Measurements from ENCODE around the gene TSHZ1.

GRCh38 chr18:75290737-75291358, 80.3 kb downstream of the TSHZ1 start:
- no peak for TF ChIP-seq FOXA1 (IDR thresholded peaks at IDR 0.05)
- TF ChIP-seq FOXM1 (IDR thresholded peaks at IDR 0.05; ENCODE audit: borderline replicate concordance): no peak
- no peak for TF ChIP-seq SP1 (IDR thresholded peaks at IDR 0.05)
- TF ChIP-seq CTBP1 (IDR thresholded peaks at IDR 0.05; ENCODE audit: borderline replicate concordance): no peak
- no peak for TF ChIP-seq PKNOX1 (IDR thresholded peaks at IDR 0.05)

All from HEK293T (cell line).